BJ (cell line): ENCODE results near the gene B4GALNT1. TPM values are rescaled to one million over a fixed set of nuclear protein-coding genes. Genes with fewer than 3 reads are reported as not detected.

Experiments used
- CTCF ChIA-PET: fragments of 350-600 bp; formaldehyde crosslinking; extraction: SDS; loops from one replicate; lab custom pipeline; 2021; ENCODE audit warnings: antibody characterized with exemption, inconsistent platforms; lab: Yijun Ruan, JAX
- POLR2A ChIA-PET: fragments of 300-600 bp; sonication (Branson Sonifier 250); formaldehyde crosslinking; extraction: SDS; loops from one replicate; lab custom pipeline; 2021; ENCODE audit warnings: antibody characterized with exemption; lab: Charles Lee
- DNase-seq: peaks from one replicate; pipeline ENCODE4 v3.0.0-alpha.2; 2011; ENCODE audit warnings: low read depth
- H3K27me3 ChIP-seq: 2 replicates; pipeline ENCODE4 v1.6.0; 2011; ENCODE audit warnings: low read length; ENCODE audit not compliant: control insufficient read depth, insufficient read depth
- H3K36me3 ChIP-seq: 2 replicates; pipeline ENCODE4 v1.5.1; 2011; ENCODE audit warnings: low read length; ENCODE audit not compliant: control insufficient read depth, insufficient read depth
- H3K4me3 ChIP-seq: 2 replicates; pipeline ENCODE4 v1.5.1; 2011; ENCODE audit warnings: low read depth, mild to moderate bottlenecking, control low read depth, low read length
- polyA plus RNA-seq: library from polyadenylated mRNA; depleted of rRNA; stranded (reverse); fragments of >200 nt; gene quantifications from 2 replicates; pipeline ENCODE4 v1.2.3, GENCODE V29; 2011
- TF ChIP-seq, protein P1 (sequence below): IDR thresholded peaks from 2 replicates; pipeline ENCODE4 v1.5.1; 2011; ENCODE audit warnings: low read depth, mild to moderate bottlenecking, control low read depth, inconsistent platforms, low read length, moderate library complexity; ENCODE audit not compliant: insufficient read depth

B4GALNT1 gene
- polyA plus RNA-seq, 1 experiment: 2.7 TPM

DNA sequence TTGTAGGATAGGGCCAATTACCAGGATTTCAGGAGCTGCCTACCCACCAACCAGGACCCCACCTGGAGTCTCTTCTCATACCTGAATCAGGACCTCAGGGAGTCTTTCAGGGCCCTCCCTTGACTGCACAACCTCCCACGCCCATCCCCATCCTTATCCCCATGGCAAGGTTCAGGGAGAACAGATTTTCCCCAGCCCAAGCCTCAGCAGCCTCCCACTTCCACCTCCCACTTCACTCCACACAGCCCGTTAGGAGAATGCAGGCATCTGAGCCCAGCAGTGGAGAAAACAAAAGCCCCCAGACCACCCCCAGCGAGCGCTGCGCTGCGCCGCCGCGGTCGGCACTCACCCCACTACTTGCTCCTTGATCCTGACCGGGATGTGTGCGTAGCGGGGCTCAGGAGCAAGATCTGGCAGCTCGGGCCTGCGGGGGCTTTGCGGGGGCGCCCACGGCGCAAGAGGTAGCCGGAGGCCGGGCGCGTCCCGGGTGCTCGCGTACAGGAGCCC, 1.4 kb downstream of the B4GALNT1 start:
- no peaks in the 10 kb centered on the region for H3K36me3 ChIP-seq
- DNase-seq: no peak
- POLR2A ChIA-PET: no interaction called here
- peak overlapping the region; percentile 49 for H3K4me3 ChIP-seq
- H3K27me3 ChIP-seq: peaks cover 18% of the 10 kb centered on the region
- TF ChIP-seq, protein P1, sequence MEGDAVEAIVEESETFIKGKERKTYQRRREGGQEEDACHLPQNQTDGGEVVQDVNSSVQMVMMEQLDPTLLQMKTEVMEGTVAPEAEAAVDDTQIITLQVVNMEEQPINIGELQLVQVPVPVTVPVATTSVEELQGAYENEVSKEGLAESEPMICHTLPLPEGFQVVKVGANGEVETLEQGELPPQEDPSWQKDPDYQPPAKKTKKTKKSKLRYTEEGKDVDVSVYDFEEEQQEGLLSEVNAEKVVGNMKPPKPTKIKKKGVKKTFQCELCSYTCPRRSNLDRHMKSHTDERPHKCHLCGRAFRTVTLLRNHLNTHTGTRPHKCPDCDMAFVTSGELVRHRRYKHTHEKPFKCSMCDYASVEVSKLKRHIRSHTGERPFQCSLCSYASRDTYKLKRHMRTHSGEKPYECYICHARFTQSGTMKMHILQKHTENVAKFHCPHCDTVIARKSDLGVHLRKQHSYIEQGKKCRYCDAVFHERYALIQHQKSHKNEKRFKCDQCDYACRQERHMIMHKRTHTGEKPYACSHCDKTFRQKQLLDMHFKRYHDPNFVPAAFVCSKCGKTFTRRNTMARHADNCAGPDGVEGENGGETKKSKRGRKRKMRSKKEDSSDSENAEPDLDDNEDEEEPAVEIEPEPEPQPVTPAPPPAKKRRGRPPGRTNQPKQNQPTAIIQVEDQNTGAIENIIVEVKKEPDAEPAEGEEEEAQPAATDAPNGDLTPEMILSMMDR: no peak
- CTCF ChIA-PET: interaction anchor here (1.0 to 17.5 kb wide), 4 partner anchors 9 to 49 kb away, joined by 4 to 257 read pairs (median 11); no protein-coding TSS in a partner anchor

DNA sequence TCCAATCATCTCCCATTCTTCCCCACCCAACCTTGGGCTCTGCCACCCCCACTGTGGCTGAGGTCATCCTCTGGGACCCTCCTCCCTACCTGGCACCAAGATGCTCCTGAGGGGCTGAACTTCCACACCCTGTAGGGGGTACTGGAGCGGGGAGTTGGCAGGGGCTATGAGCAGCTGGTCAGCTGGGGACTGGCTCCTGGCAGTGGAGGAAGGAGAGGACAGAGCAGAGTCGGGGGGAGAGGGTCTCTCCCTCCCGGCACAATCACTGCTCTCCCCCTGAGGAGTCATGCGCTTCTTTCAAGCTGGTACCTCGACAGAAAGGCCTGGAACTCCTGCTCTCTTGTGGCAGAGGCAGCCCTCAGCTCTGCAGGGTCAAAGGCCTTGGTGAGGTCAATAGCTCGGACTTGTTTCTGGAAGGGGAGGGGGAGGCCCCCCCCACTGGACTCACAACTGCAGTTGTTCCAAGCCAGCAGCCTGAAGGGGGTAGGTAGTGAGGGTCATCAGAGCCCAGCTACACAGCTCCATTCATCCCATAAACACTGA, 2.0 kb downstream of the B4GALNT1 start:
- TF ChIP-seq, protein P1: no peak
- ChIA-PET POLR2A (no interaction called here), CTCF (interaction anchor here (1.0 to 17.5 kb wide), 5 partner anchors 10 to 168 kb away, joined by 3 to 257 read pairs (median 4); no protein-coding TSS in a partner anchor)
- H3K36me3 ChIP-seq: no peaks in the 10 kb centered on the region
- no peak for DNase-seq
- no peak overlapping the region for H3K4me3 ChIP-seq
- peaks cover 22% of the 10 kb centered on the region for H3K27me3 ChIP-seq

DNA sequence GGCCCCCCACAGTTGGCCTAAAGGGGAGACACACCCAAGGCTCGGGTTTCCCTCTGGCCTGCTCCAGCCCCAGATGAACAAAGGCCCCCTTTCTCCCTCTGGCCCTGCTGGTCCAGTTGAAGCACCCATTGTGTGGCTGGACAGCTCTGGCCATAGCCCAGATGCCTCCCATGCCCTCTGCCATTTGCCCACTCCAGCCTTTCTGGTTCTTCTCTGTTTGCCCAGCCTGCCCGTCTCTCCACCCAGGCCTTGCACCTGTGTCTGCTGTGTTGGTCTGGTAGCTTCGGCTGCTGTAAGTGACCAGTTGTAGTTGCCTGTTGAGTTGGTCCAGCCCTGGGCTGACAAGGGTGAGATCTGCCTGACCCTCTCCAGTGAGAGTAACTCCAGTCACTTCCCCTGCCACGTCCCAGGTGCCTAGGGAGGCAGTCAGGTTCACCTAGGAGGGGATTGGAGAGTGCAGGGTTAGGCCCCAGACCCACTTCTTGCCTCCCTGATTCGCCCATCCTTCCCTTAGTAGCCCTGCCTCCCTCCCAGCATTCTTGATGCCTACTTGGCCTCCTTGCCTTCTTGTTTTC, 3.0 kb downstream of the B4GALNT1 start:
- ChIA-PET POLR2A (no interaction called here), CTCF (interaction anchor here (0.6 to 17.5 kb wide), 5 partner anchors 9 to 169 kb away, joined by 3 to 257 read pairs (median 3); no protein-coding TSS in a partner anchor)
- TF ChIP-seq, protein P1: no peak
- peaks cover 23% of the 10 kb centered on the region for H3K27me3 ChIP-seq
- no peak overlapping the region for H3K4me3 ChIP-seq
- H3K36me3 ChIP-seq: no peaks in the 10 kb centered on the region
- DNase-seq: no peak

DNA sequence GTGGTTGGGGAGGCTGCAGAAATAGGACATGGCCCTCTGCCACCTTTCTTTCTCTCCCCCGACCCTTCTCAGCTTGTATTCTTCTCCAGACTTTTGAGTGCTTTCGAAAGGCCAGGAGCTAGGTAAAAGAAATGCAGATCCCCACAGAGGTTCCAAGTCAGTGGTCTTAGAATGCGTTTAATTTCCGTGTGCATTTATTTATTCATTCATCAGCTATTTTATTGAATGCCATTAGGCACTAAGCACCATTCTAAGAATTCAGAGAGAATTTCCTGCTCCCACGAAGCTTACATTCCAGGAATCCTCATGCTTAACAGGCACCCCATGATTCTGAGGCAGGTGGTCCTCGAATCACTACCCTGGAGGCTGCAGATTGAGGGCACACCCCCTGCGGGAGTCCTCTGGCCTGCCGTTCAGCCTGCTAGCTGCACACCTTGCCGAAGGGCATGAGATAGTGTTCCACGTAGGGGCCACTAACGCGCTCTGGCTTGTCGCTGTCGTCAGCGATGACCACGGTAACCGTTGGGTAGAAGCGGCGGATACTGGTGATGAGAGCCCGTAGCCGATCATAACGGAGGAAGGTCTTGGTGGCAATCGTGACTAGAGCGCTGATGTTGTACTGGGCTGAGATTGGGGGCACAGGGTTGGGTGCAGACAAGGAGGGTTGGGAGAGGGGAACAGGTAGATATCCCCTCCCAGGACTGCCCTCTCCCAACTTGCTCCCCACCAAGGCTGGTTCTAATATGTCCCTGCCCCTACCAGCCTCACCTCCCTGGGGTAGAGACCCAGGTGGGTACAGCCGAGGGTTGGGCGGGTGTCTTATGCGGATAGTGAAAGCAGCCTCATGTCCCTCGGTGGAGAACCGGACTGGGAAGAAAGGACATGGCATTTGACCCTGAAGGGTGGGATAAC, 4.5 kb downstream of the B4GALNT1 start:
- CTCF ChIA-PET: interaction anchor here (0.5 to 17.5 kb wide), 6 partner anchors 9 to 517 kb away, joined by 3 to 257 read pairs (median 4); no protein-coding TSS in a partner anchor
- no peak for DNase-seq
- POLR2A ChIA-PET: interaction anchor here (1.0 kb wide), 1 partner anchor 17 kb away, joined by 3 read pairs; the partner anchor contains the start of gene ARHGEF25

More for the DNA sequence above, 4.5 kb downstream of the B4GALNT1 start:
- Histone ChIP-seq H3K27me3 (peaks cover 27% of the 10 kb centered on the region), H3K36me3 (no peaks in the 10 kb centered on the region), H3K4me3 (no peak overlapping the region)
- TF ChIP-seq, protein P1: no peak
